A549 (cell line): ENCODE measurements around the gene COL5A1. TPM values are rescaled to one million over a fixed set of nuclear protein-coding genes. Genes with fewer than 3 reads are reported as not detected.
A peak's percentile ranks its signal among the peaks of the same experiment; 100 is the strongest.

Experiments
- ATAC-seq, 2 experiments: fragments of 200-7000 bp in 1 of 2; fragments of >200 bp in 1 of 2; cut with Nextera tagmentation in 1 of 2; cut with Tn5 transposase in 1 of 2; 3 replicates each; pipeline versions ENCODE4 v1.8.0 to v1.9.1; 2018 to 2020; ENCODE audit warnings: mild to moderate bottlenecking in 1 of 2, moderate library complexity in 1 of 2
- CTCF ChIA-PET: fragments of 300-600 bp; sonication (Branson Sonifier 250); formaldehyde crosslinking; extraction: SDS; loops from one replicate; lab custom pipeline; 2021; ENCODE audit warnings: antibody characterized with exemption, inconsistent platforms; lab: Yijun Ruan, JAX
- POLR2A ChIA-PET: fragments of 350-600 bp; formaldehyde crosslinking; extraction: SDS; loops from one replicate; lab custom pipeline; 2021; ENCODE audit warnings: antibody characterized with exemption, inconsistent platforms; lab: Yijun Ruan, JAX
- DNase-seq, 2 experiments: peaks; one replicate each; pipeline versions ENCODE4 v3.0.0 to v3.0.0-alpha.2; 2011 to 2016; ENCODE audit warnings: low read depth in 1 of 2, low spot score in 1 of 2
- FAIRE-seq: peaks from 2 replicates; lab custom pipeline; 2011; peaks lifted over from hg19 to GRCh38; lab: Jason Lieb, UNC
- H3K27ac ChIP-seq, 2 experiments: fragments of >200 bp; sonication (Bioruptor Twin); formaldehyde crosslinking; 3 replicates each; pipeline ENCODE4 v1.5.1; 2016 to 2017
- H3K4me1 ChIP-seq: fragments of >200 bp; sonication (Bioruptor Twin); formaldehyde crosslinking; 3 replicates; pipeline ENCODE4 v1.6.1; 2016
- H3K4me2 ChIP-seq: fragments of >200 bp; sonication (Bioruptor Twin); formaldehyde crosslinking; 3 replicates; pipeline ENCODE4 v1.6.1; 2016
- H3K4me3 ChIP-seq: fragments of >200 bp; sonication (Bioruptor Twin); formaldehyde crosslinking; 3 replicates; pipeline ENCODE4 v1.5.1; 2016
- H3K9me3 ChIP-seq: fragments of >200 bp; sonication (Bioruptor Twin); formaldehyde crosslinking; 3 replicates; pipeline ENCODE4 v1.6.1; 2016
- BCL3 ChIP-seq: fragments of >200 bp; sonication (Bioruptor Twin); formaldehyde crosslinking; IDR thresholded peaks from 3 replicates; pipeline ENCODE4 v1.6.1; 2016
- BHLHE40 ChIP-seq: IDR thresholded peaks from 2 replicates; pipeline ENCODE4 v1.6.1; 2012; ENCODE audit warnings: low read depth, low read length, inconsistent platforms
- CEBPB ChIP-seq, 2 experiments: fragments of >200 bp in 1 of 2; sonication (Bioruptor Twin) in 1 of 2; formaldehyde crosslinking in 1 of 2; IDR thresholded peaks; 2 replicates each; pipeline ENCODE4 v1.6.1; 2012 to 2016
- CHD2 ChIP-seq: fragments of 150-350 bp; IDR thresholded peaks from 2 replicates; pipeline ENCODE4 v1.6.1; 2014; ENCODE audit warnings: low read length; ENCODE audit not compliant: partially characterized antibody
- ESRRA ChIP-seq: fragments of 150-350 bp; IDR thresholded peaks from 2 replicates; pipeline ENCODE4 v1.6.1; 2014; ENCODE audit warnings: mild to moderate bottlenecking, low read length, borderline replicate concordance
- FOXS1 ChIP-seq: fragments of 250-450 bp; sonication (Bioruptor Pico); IDR thresholded peaks from 2 replicates; pipeline ENCODE4 v1.5.0; 2020; ENCODE audit warnings: mild to moderate bottlenecking, moderate library complexity
- HEYL ChIP-seq: fragments of 250-450 bp; sonication (Bioruptor Pico); IDR thresholded peaks from 2 replicates; pipeline ENCODE4 v1.8.0; 2021; ENCODE audit warnings: mild to moderate bottlenecking, moderate library complexity
- HOXB5 ChIP-seq: fragments of 250-450 bp; sonication (Bioruptor Pico); IDR thresholded peaks from 2 replicates; pipeline ENCODE4 v1.5.0; 2020; ENCODE audit warnings: mild to moderate bottlenecking, moderate library complexity
- JUN ChIP-seq, 2 experiments: fragments of >200 bp; sonication (Bioruptor Twin); formaldehyde crosslinking; IDR thresholded peaks; 2 replicates in 1 of 2; 3 replicates in 1 of 2; pipeline ENCODE4 v1.6.1; 2016 to 2017
- MAFK ChIP-seq: fragments of 450-650 bp; IDR thresholded peaks from 2 replicates; pipeline ENCODE4 v1.6.1; 2014; ENCODE audit not compliant: partially characterized antibody
- MAX ChIP-seq: IDR thresholded peaks from 2 replicates; pipeline ENCODE4 v1.6.1; 2012
- MAZ ChIP-seq: fragments of 150-350 bp; IDR thresholded peaks from 2 replicates; pipeline ENCODE4 v1.6.1; 2014; ENCODE audit warnings: antibody characterized with exemption, low read depth, low read length, borderline replicate concordance
- NPAS2 ChIP-seq: fragments of 250-450 bp; sonication (Bioruptor Pico); IDR thresholded peaks from 2 replicates; pipeline ENCODE4 v1.8.0; 2022; ENCODE audit warnings: mild to moderate bottlenecking, moderate library complexity, borderline replicate concordance
- NR3C1 ChIP-seq: fragments of >200 bp; sonication (Bioruptor Twin); formaldehyde crosslinking; IDR thresholded peaks from 3 replicates; pipeline ENCODE4 v1.6.1; 2017
- POLR2A ChIP-seq: IDR thresholded peaks from 2 replicates; pipeline ENCODE4 v1.6.1; 2012; ENCODE audit warnings: mild to moderate bottlenecking, low read length
- POLR2AphosphoS2 ChIP-seq: conservative IDR thresholded peaks from 2 replicates; pipeline ENCODE4 v1.6.1; 2012; ENCODE audit warnings: low read length, improper control_type of control experiment, inconsistent platforms
- RAD21 ChIP-seq, 2 experiments: fragments of >200 bp in 1 of 2; sonication (Bioruptor Twin) in 1 of 2; formaldehyde crosslinking in 1 of 2; IDR thresholded peaks in 1 of 2; conservative IDR thresholded peaks in 1 of 2; 2 replicates in 1 of 2; 3 replicates in 1 of 2; pipeline ENCODE4 v1.6.1; 2012 to 2018; ENCODE audit warnings: inconsistent platforms in 1 of 2
- RARB ChIP-seq: fragments of 250-450 bp; sonication (Bioruptor Pico); IDR thresholded peaks from 2 replicates; pipeline ENCODE4 v1.8.0; 2021; ENCODE audit warnings: mild to moderate bottlenecking, moderate library complexity
- RCOR1 ChIP-seq: fragments of 150-350 bp; IDR thresholded peaks from 2 replicates; pipeline ENCODE4 v1.6.1; 2014; ENCODE audit warnings: antibody characterized with exemption, low read length, low read depth
- RNF2 ChIP-seq: fragments of 200-600 bp; sonication (generic); IDR thresholded peaks from 2 replicates; pipeline ENCODE4 v1.6.1; 2016; ENCODE audit warnings: low read depth, mild to moderate bottlenecking, antibody characterized with exemption, moderate library complexity, borderline replicate concordance
- SMC3 ChIP-seq: fragments of >200 bp; sonication (Bioruptor Twin); formaldehyde crosslinking; IDR thresholded peaks from 3 replicates; pipeline ENCODE4 v1.6.1; 2018; ENCODE audit warnings: inconsistent platforms
- SREBF2 ChIP-seq: fragments of 450-650 bp; IDR thresholded peaks from 2 replicates; pipeline ENCODE4 v1.6.1; 2014; ENCODE audit warnings: mild to moderate bottlenecking, moderate library complexity
- TFCP2L1 ChIP-seq: fragments of 250-450 bp; sonication (Bioruptor Pico); IDR thresholded peaks from 2 replicates; pipeline ENCODE4 v1.5.0; 2021; ENCODE audit warnings: mild to moderate bottlenecking
- ZC3H11A ChIP-seq: fragments of 450-650 bp; IDR thresholded peaks from 2 replicates; pipeline ENCODE4 v1.6.1; 2014; ENCODE audit warnings: antibody characterized with exemption, mild to moderate bottlenecking
- ZFP36 ChIP-seq: fragments of 450-650 bp; IDR thresholded peaks from 2 replicates; pipeline ENCODE4 v1.6.1; 2014; ENCODE audit warnings: borderline replicate concordance; ENCODE audit not compliant: partially characterized antibody
- ZSCAN20 ChIP-seq: fragments of 250-450 bp; sonication (Bioruptor Pico); IDR thresholded peaks from 2 replicates; pipeline ENCODE4 v1.8.0; 2022; ENCODE audit warnings: mild to moderate bottlenecking, moderate library complexity
- WGBS: methylation state at CpG from one replicate; pipeline ENCODE4 v1.1.6; 2017; ENCODE audit errors: missing lambda C conversion rate; 5-methylcytosine and 5-hydroxymethylcytosine counted together
- polyA plus RNA-seq, 4 experiments: library from polyadenylated mRNA; depleted of rRNA in 3 of 4; stranded (reverse); fragments of >200 nt; fragmentation: RNase III in 1 of 4; extraction: RNeasy Plus Mini Kit Qiagen cat#74134 plus additional on column Dnase treatment in 1 of 4; gene quantifications; 2 replicates in 3 of 4; 3 replicates in 1 of 4; pipeline ENCODE4 v1.2.3, GENCODE V29; 2011 to 2017

The COL5A1 gene
- polyA plus RNA-seq, 2 of the 4 experiments (the other 2 are of a cell fraction): 16.1 to 67.5 TPM

GRCh38 chr9:134770972-134771971, 129.7 kb downstream of the COL5A1 start:
- TF ChIP-seq BHLHE40 (no peak), MAX (no peak), FOXS1 (CRISPR knock-in tag) (no peak), JUN (IDR thresholded peaks at IDR 0.05) (no peak), ZC3H11A (no peak), ZFP36 (peak; percentile 4), RAD21 (conservative IDR thresholded peaks at IDR 0.05 in 1 of 2, IDR thresholded peaks at IDR 0.05 in 1 of 2) (no peak), TFCP2L1 (no peak)
- H3K27ac ChIP-seq: no peak overlapping the region
- H3K4me2 ChIP-seq: no peak overlapping the region
- CTCF ChIA-PET: interaction anchor here (0.5 to 1.6 kb wide), 4 partner anchors 7 to 27 kb away, joined by 3 to 5 read pairs (median 4); no protein-coding TSS in a partner anchor
- no peak overlapping the region for H3K4me3 ChIP-seq
- WGBS: 88% methylated on average over 30 of the region's 34 CpGs
- ATAC-seq (no peak), DNase-seq (no peak), FAIRE-seq (no peak)
- no peaks in the 10 kb centered on the region for H3K9me3 ChIP-seq
- POLR2A ChIA-PET: no interaction called here
- H3K4me1 ChIP-seq: peaks cover 14% of the 10 kb centered on the region

- no peaks in the 10 kb centered on the region for H3K9me3 ChIP-seq
- H3K4me3 ChIP-seq: no peak overlapping the region
- H3K27ac ChIP-seq: no peak overlapping the region
- no peak for TF ChIP-seq HEYL (CRISPR knock-in tag)
- TF ChIP-seq MAFK: no peak
- TF ChIP-seq ESRRA: no peak
- TF ChIP-seq HOXB5 (CRISPR knock-in tag): no peak
- no peak for TF ChIP-seq BCL3
- no peak for TF ChIP-seq ZSCAN20 (CRISPR knock-in tag)
- TF ChIP-seq ZC3H11A: no peak
- TF ChIP-seq RARB (CRISPR knock-in tag): no peak
- no peak for TF ChIP-seq MAZ
- TF ChIP-seq POLR2AphosphoS2: no peak
- TF ChIP-seq CHD2: no peak
- TF ChIP-seq POLR2A: no peak
- TF ChIP-seq NR3C1: no peak
- TF ChIP-seq SMC3: no peak
- TF ChIP-seq RNF2: no peak
- TF ChIP-seq NPAS2 (CRISPR knock-in tag): no peak
- no peak for TF ChIP-seq RAD21 (conservative IDR thresholded peaks at IDR 0.05 in 1 of 2, IDR thresholded peaks at IDR 0.05 in 1 of 2)
- no peak for TF ChIP-seq CEBPB (IDR thresholded peaks at IDR 0.05)
- no peak for TF ChIP-seq SREBF2
- TF ChIP-seq RCOR1: no peak
- FAIRE-seq (no peak), ATAC-seq (no peak), DNase-seq (no peak)
- peaks cover 17% of the 10 kb centered on the region for H3K4me1 ChIP-seq
- no peak overlapping the region for H3K4me2 ChIP-seq
- ChIA-PET POLR2A (no interaction called here), CTCF (no interaction called here)
- 68% methylated on average over 9 of the region's 12 CpGs for WGBS
Measured at GRCh38 chr9:134772331-134772730, 130.7 kb downstream of the COL5A1 start.
